OCI-LY1 (cell line): Measurements from ENCODE around the gene COPB2.

Experiments
- H2AFZ ChIP-seq: fragments of 200-600 bp; sonication (generic), shearing (Covaris generic); 2 replicates; pipeline ENCODE4 v1.6.0; 2014; ENCODE audit warnings: antibody characterized with exemption, mild to moderate bottlenecking, low read length
- H3F3A ChIP-seq: fragments of 200-600 bp; sonication (generic), shearing (Covaris generic); 2 replicates; pipeline ENCODE4 v1.6.0; 2014; ENCODE audit warnings: mild to moderate bottlenecking, antibody characterized with exemption, low read length, moderate library complexity; ENCODE audit not compliant: insufficient read depth
- H3K27ac ChIP-seq: fragments of 200-600 bp; sonication (generic); 2 replicates; pipeline ENCODE4 v1.5.1; 2014; ENCODE audit warnings: low read length, mixed run types, mild to moderate bottlenecking, low read depth; ENCODE audit not compliant: poor library complexity, severe bottlenecking
- H3K27me3 ChIP-seq: fragments of 200-600 bp; sonication (generic); 2 replicates; pipeline ENCODE4 v1.6.0; 2014; ENCODE audit warnings: antibody characterized with exemption, mild to moderate bottlenecking, low read length, moderate library complexity; ENCODE audit not compliant: insufficient read depth
- H3K36me3 ChIP-seq: fragments of 200-600 bp; sonication (generic); 2 replicates; pipeline ENCODE4 v1.6.1; 2014; ENCODE audit warnings: mild to moderate bottlenecking, antibody characterized with exemption, low read length, moderate library complexity, mixed read lengths; ENCODE audit not compliant: insufficient read depth
- H3K4me1 ChIP-seq: fragments of 200-600 bp; sonication (generic); 2 replicates; pipeline ENCODE4 v1.5.1; 2014; ENCODE audit warnings: mild to moderate bottlenecking, low read length, moderate library complexity; ENCODE audit not compliant: insufficient read depth, severe bottlenecking
- H3K4me2 ChIP-seq: fragments of 200-600 bp; sonication (generic), shearing (Covaris generic); 2 replicates; pipeline ENCODE4 v1.6.1; 2014; ENCODE audit warnings: low read length
- H3K4me3 ChIP-seq: fragments of 200-600 bp; sonication (generic); 2 replicates; pipeline ENCODE4 v1.5.1; 2014; ENCODE audit warnings: low read length, low read depth, mild to moderate bottlenecking, mixed read lengths; ENCODE audit not compliant: poor library complexity, severe bottlenecking
- H3K79me2 ChIP-seq: fragments of 200-600 bp; shearing (Covaris generic); 2 replicates; pipeline ENCODE4 v1.6.1; 2016; ENCODE audit warnings: mixed run types, low read length, mixed read lengths; ENCODE audit not compliant: insufficient read depth
- H3K9ac ChIP-seq: fragments of 200-600 bp; sonication (generic), shearing (Covaris generic); 2 replicates; pipeline ENCODE4 v1.6.1; 2014; ENCODE audit warnings: mild to moderate bottlenecking, low read length, mixed read lengths
- H3K9me2 ChIP-seq: fragments of 200-600 bp; sonication (generic), shearing (Covaris generic); 2 replicates; pipeline ENCODE4 v1.6.1; 2014; ENCODE audit warnings: low read depth, mild to moderate bottlenecking, low read length, mixed read lengths
- H3K9me3 ChIP-seq: fragments of 200-600 bp; shearing (Covaris generic); 2 replicates; pipeline ENCODE4 v1.6.1; 2014; ENCODE audit warnings: low read length, mixed read lengths
- H4K20me1 ChIP-seq: fragments of 200-600 bp; sonication (generic), shearing (Covaris generic); 2 replicates; pipeline ENCODE4 v1.6.0; 2016; ENCODE audit warnings: mild to moderate bottlenecking, low read length; ENCODE audit not compliant: insufficient read depth
- EZH2 ChIP-seq: fragments of 200-600 bp; sonication (generic), shearing (Covaris generic); IDR thresholded peaks from 2 replicates; pipeline ENCODE4 v1.8.0; 2017; ENCODE audit warnings: borderline replicate concordance, mixed run types, mild to moderate bottlenecking, antibody characterized with exemption, low read length, moderate library complexity, mixed read lengths
- TF ChIP-seq, protein P1 (sequence below): fragments of 200-600 bp; sonication (generic), shearing (Covaris generic); IDR thresholded peaks from 2 replicates; pipeline ENCODE4 v1.5.1; 2017; ENCODE audit warnings: mild to moderate bottlenecking, antibody characterized with exemption, low read length, moderate library complexity, mixed read lengths

Gene COPB2

GRCh38 chr3:139310474-139310933, 78.9 kb downstream of the COPB2 start:
- H3K9me2 ChIP-seq: no peaks in the 10 kb centered on the region
- H3K27me3 ChIP-seq: peaks cover 5% of the 10 kb centered on the region
- H4K20me1 ChIP-seq: no peaks in the 10 kb centered on the region
- no peaks in the 10 kb centered on the region for H3K9me3 ChIP-seq
- no peaks in the 10 kb centered on the region for H3F3A ChIP-seq
- no peak overlapping the region for H3K4me3 ChIP-seq
- H3K9ac ChIP-seq: no peak overlapping the region
- H3K36me3 ChIP-seq: no peaks in the 10 kb centered on the region
- no peak overlapping the region for H3K4me2 ChIP-seq
- H3K79me2 ChIP-seq: no peaks in the 10 kb centered on the region
- no peaks in the 10 kb centered on the region for H3K4me1 ChIP-seq
- no peak overlapping the region for H3K27ac ChIP-seq
- H2AFZ ChIP-seq: no peak overlapping the region
- TF ChIP-seq EZH2: no peak
- TF ChIP-seq, protein P1, sequence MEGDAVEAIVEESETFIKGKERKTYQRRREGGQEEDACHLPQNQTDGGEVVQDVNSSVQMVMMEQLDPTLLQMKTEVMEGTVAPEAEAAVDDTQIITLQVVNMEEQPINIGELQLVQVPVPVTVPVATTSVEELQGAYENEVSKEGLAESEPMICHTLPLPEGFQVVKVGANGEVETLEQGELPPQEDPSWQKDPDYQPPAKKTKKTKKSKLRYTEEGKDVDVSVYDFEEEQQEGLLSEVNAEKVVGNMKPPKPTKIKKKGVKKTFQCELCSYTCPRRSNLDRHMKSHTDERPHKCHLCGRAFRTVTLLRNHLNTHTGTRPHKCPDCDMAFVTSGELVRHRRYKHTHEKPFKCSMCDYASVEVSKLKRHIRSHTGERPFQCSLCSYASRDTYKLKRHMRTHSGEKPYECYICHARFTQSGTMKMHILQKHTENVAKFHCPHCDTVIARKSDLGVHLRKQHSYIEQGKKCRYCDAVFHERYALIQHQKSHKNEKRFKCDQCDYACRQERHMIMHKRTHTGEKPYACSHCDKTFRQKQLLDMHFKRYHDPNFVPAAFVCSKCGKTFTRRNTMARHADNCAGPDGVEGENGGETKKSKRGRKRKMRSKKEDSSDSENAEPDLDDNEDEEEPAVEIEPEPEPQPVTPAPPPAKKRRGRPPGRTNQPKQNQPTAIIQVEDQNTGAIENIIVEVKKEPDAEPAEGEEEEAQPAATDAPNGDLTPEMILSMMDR: no peak

GRCh38 chr3:139309880-139310279, 79.6 kb downstream of the COPB2 start:
- Histone ChIP-seq H3K9me3 (no peaks in the 10 kb centered on the region), H3K4me1 (no peaks in the 10 kb centered on the region), H2AFZ (no peak overlapping the region), H3K27ac (no peak overlapping the region), H3K79me2 (no peaks in the 10 kb centered on the region), H3F3A (no peaks in the 10 kb centered on the region), H3K4me2 (no peak overlapping the region), H3K9me2 (no peaks in the 10 kb centered on the region), H3K27me3 (peaks cover 5% of the 10 kb centered on the region), H3K36me3 (no peaks in the 10 kb centered on the region), H3K4me3 (no peak overlapping the region), H4K20me1 (no peaks in the 10 kb centered on the region), H3K9ac (no peak overlapping the region)
- no peak for TF ChIP-seq EZH2
- TF ChIP-seq, protein P1: no peak

GRCh38 chr3:139309061-139309591, 80.3 kb downstream of the COPB2 start:
- no peaks in the 10 kb centered on the region for H4K20me1 ChIP-seq
- TF ChIP-seq EZH2: no peak
- TF ChIP-seq, protein P1: no peak
- no peaks in the 10 kb centered on the region for H3K9me3 ChIP-seq
- peaks cover 5% of the 10 kb centered on the region for H3K27me3 ChIP-seq
- no peak overlapping the region for H2AFZ ChIP-seq
- no peak overlapping the region for H3K9ac ChIP-seq
- no peaks in the 10 kb centered on the region for H3K4me1 ChIP-seq
- H3K4me2 ChIP-seq: no peak overlapping the region
- no peak overlapping the region for H3K4me3 ChIP-seq
- no peaks in the 10 kb centered on the region for H3K36me3 ChIP-seq
- H3K9me2 ChIP-seq: no peaks in the 10 kb centered on the region
- H3F3A ChIP-seq: no peaks in the 10 kb centered on the region
- no peaks in the 10 kb centered on the region for H3K79me2 ChIP-seq
- no peak overlapping the region for H3K27ac ChIP-seq
